SU-DHL-6 (cell line): ENCODE measurements around the gene TTC23L.
A peak's percentile ranks its signal among the peaks of the same experiment; 100 is the strongest.

ENCODE experiments used
- H2AFZ ChIP-seq: fragments of 200-600 bp; sonication (generic); 2 replicates; pipeline ENCODE4 v1.6.1; 2014; ENCODE audit warnings: low read depth, mild to moderate bottlenecking, moderate library complexity, mixed read lengths, antibody characterized with exemption, low read length; ENCODE audit not compliant: severe bottlenecking
- H3F3A ChIP-seq: fragments of 200-600 bp; shearing (Covaris generic); 2 replicates; pipeline ENCODE4 v1.6.0; 2016; ENCODE audit warnings: antibody characterized with exemption, mild to moderate bottlenecking; ENCODE audit not compliant: insufficient read depth
- H3K27ac ChIP-seq: fragments of 200-600 bp; sonication (generic); 2 replicates; pipeline ENCODE4 v1.5.1; 2016; ENCODE audit warnings: low read depth, mild to moderate bottlenecking, low read length, moderate library complexity, mixed read lengths
- H3K27me3 ChIP-seq: fragments of 200-600 bp; sonication (generic), shearing (Covaris generic); 2 replicates; pipeline ENCODE4 v1.6.0; 2014; ENCODE audit warnings: mild to moderate bottlenecking, low read length
- H3K36me3 ChIP-seq: fragments of 200-600 bp; sonication (generic); 2 replicates; pipeline ENCODE4 v1.6.1; 2014; ENCODE audit warnings: mild to moderate bottlenecking, low read length, mixed read lengths
- H3K4me2 ChIP-seq: fragments of 300-600, 200-600 bp; shearing (Covaris generic), sonication (generic); 2 replicates; pipeline ENCODE4 v1.6.0; 2014; ENCODE audit warnings: low read length, low read depth, mild to moderate bottlenecking; ENCODE audit not compliant: poor library complexity, severe bottlenecking
- H3K4me3 ChIP-seq: fragments of 200-600 bp; sonication (generic); 2 replicates; pipeline ENCODE4 v1.5.1; 2014; ENCODE audit warnings: antibody characterized with exemption, low read length, mild to moderate bottlenecking, mixed read lengths; ENCODE audit not compliant: insufficient read depth, poor library complexity, severe bottlenecking
- H3K79me2 ChIP-seq: fragments of 200-600 bp; sonication (generic); 2 replicates; pipeline ENCODE4 v1.6.1; 2014; ENCODE audit warnings: mild to moderate bottlenecking, low read length, moderate library complexity; ENCODE audit not compliant: insufficient read depth
- H3K9ac ChIP-seq: fragments of 200-600 bp; sonication (generic); 2 replicates; pipeline ENCODE4 v1.7.0; 2014; ENCODE audit warnings: mild to moderate bottlenecking, low read length
- H3K9me2 ChIP-seq: fragments of 200-600 bp; sonication (generic); replicated peaks from 2 replicates; pipeline ENCODE4 v1.6.1; 2014; ENCODE audit warnings: low read length; ENCODE audit not compliant: insufficient read depth
- H3K9me3 ChIP-seq: fragments of 200-600 bp; sonication (generic); 2 replicates; pipeline ENCODE4 v1.6.1; 2014; ENCODE audit warnings: low read length, mixed read lengths; ENCODE audit not compliant: insufficient read depth
- H4K20me1 ChIP-seq: fragments of 200-600 bp; sonication (generic); 2 replicates; pipeline ENCODE4 v1.6.1; 2014; ENCODE audit warnings: low read depth, mild to moderate bottlenecking, antibody characterized with exemption, low read length, moderate library complexity, mixed read lengths
- EZH2phosphoT487 ChIP-seq: fragments of 200-600 bp; sonication (generic), shearing (Covaris generic); conservative IDR thresholded peaks from 2 replicates; pipeline ENCODE4 v1.6.1; 2018; ENCODE audit warnings: mild to moderate bottlenecking, antibody characterized with exemption, low read length, moderate library complexity, mixed read lengths
- TF ChIP-seq, protein P1 (sequence below): fragments of 200-600 bp; sonication (generic); IDR thresholded peaks from one replicate; pipeline ENCODE4 v1.5.1; 2017; ENCODE audit warnings: antibody characterized with exemption, mild to moderate bottlenecking, low read length, moderate library complexity; ENCODE audit not compliant: insufficient read depth, poor library complexity, severe bottlenecking

TTC23L gene

DNA sequence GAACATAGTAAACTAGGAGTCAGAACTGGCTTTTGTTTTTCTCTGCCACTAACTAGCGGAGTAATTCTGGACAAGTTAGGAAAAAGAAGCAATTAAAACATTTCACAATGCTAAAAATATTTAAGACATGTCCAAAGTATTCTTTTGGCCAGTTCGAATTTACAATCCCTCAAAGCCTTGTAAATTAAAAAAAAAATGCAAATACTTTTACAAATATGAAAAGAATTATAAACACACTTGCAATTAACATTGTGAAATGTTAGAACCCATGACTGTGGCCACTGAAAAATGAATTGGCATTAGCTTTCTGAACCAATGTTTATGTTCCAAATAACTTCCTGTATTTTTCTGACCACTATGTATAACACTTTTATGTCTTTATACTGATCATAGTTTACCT, 74.1 kb downstream of the TTC23L start:
- TF ChIP-seq, protein P1, sequence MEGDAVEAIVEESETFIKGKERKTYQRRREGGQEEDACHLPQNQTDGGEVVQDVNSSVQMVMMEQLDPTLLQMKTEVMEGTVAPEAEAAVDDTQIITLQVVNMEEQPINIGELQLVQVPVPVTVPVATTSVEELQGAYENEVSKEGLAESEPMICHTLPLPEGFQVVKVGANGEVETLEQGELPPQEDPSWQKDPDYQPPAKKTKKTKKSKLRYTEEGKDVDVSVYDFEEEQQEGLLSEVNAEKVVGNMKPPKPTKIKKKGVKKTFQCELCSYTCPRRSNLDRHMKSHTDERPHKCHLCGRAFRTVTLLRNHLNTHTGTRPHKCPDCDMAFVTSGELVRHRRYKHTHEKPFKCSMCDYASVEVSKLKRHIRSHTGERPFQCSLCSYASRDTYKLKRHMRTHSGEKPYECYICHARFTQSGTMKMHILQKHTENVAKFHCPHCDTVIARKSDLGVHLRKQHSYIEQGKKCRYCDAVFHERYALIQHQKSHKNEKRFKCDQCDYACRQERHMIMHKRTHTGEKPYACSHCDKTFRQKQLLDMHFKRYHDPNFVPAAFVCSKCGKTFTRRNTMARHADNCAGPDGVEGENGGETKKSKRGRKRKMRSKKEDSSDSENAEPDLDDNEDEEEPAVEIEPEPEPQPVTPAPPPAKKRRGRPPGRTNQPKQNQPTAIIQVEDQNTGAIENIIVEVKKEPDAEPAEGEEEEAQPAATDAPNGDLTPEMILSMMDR = no peak
- H3K27me3 ChIP-seq = no peaks in the 10 kb centered on the region
- H3K4me3 ChIP-seq = peak overlapping the region; percentile 97
- H2AFZ ChIP-seq = no peak overlapping the region
- peaks cover 61% of the 10 kb centered on the region for H3K79me2 ChIP-seq
- H3K9ac ChIP-seq = peak overlapping the region; percentile 97
- peaks cover 4% of the 10 kb centered on the region; the same call in 1 of the 2 replicates for H3F3A ChIP-seq
- H3K9me3 ChIP-seq = no peaks in the 10 kb centered on the region
- H3K36me3 ChIP-seq = peaks cover 44% of the 10 kb centered on the region
- H3K9me2 ChIP-seq = no peaks in the 10 kb centered on the region
- no peak overlapping the region for H3K27ac ChIP-seq
- H4K20me1 ChIP-seq = peaks cover 7% of the 10 kb centered on the region; the same call in 1 of the 2 replicates
- H3K4me2 ChIP-seq = peak overlapping the region; percentile 98

DNA sequence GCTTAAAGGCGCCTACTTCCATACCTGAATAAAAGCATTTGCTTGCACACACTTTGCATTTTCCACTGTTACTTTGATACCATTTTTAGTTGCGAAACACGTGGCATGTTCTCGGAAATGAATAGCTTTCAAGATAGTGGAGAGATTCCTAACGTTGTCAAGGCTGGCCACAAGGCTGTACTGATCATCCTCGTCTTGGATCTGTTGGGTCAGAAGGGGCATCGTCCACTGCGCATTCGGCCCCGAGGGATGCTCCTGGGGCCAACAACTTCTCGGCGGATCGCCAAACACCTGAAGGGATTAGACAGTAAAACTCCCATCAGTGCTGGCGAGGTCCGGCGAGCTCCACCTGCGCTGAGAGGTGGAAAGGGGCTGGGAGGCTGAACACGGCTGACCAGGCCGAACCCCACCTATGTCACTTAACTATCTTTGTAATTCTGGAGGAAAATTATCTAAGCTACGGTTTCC, 75.7 kb downstream of the TTC23L start:
- no peak for TF ChIP-seq EZH2phosphoT487
- TF ChIP-seq, protein P1 = no peak
- peak overlapping the region; percentile 97 for H3K9ac ChIP-seq
- peaks cover 78% of the 10 kb centered on the region for H3K79me2 ChIP-seq
- H3K4me3 ChIP-seq = peak overlapping the region; percentile 97
- no peaks in the 10 kb centered on the region for H3K9me2 ChIP-seq
- H2AFZ ChIP-seq = peak overlapping the region; percentile 89
- H3F3A ChIP-seq = peaks cover 14% of the 10 kb centered on the region; the same call in 1 of the 2 replicates
- peak overlapping the region; percentile 80 for H3K27ac ChIP-seq
- H3K4me2 ChIP-seq = peak overlapping the region; percentile 98
- no peaks in the 10 kb centered on the region for H3K27me3 ChIP-seq
- peaks cover 45% of the 10 kb centered on the region for H3K36me3 ChIP-seq
- H4K20me1 ChIP-seq = peaks cover 17% of the 10 kb centered on the region
- H3K9me3 ChIP-seq = no peaks in the 10 kb centered on the region

DNA sequence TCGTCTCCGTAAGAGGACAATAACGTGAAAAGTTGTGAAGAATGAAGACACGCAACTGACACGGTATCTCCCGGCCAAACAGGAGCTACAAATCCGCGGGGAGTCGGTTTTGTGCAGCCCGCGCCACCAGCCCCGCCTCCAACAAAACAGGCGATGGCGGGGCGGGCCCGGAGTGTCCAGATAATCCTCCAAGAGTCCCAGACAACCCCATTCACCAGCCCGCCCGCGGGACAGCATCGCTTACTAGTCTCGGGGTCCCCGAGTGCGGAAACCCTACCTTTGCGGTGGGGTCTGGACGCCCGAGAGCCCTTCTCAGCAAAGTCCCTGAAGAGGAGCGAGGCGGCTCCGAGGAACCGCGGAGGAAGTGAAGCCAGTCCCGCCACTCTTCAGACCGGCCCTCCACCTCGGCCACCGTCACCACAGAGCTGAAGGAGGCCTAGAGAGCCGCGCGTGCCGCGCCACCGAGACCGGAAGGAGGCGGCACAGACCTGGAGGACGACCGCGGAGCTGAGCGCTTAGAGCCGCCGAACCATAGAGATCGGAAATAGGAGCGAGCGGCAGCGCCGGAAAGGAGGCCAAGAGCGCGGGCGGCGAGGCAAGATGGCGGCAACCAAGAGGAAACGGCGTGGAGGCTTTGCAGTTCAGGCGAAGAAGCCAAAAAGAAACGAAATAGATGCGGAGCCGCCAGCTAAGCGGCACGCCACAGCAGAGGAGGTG, 76.3 kb downstream of the TTC23L start, which contains the start of the genes BRIX1 and RAD1:
TSS of gene BRIX1 (plus strand) at position 573 of the 717 bp plus-strand sequence. CDS start at position 601, 28 bp downstream.
TSS of gene RAD1 (minus strand) at position 366 of the 717 bp plus-strand sequence. CDS start 612 bp downstream, outside the sequence.
- Histone ChIP-seq H3F3A (peaks cover 20% of the 10 kb centered on the region; the same call in 1 of the 2 replicates), H4K20me1 (peaks cover 22% of the 10 kb centered on the region), H3K27me3 (no peaks in the 10 kb centered on the region), H3K27ac (peak within 1 kb of the TSS; percentile 80), H3K9me2 (no peaks in the 10 kb centered on the region), H3K79me2 (peaks cover 82% of the 10 kb centered on the region), H3K36me3 (peaks cover 48% of the 10 kb centered on the region), H3K4me2 (peak within 1 kb of the TSS; percentile 99), H3K9ac (peak within 1 kb of the TSS; percentile 97), H3K4me3 (peak within 1 kb of the TSS; percentile 97), H2AFZ (peak within 1 kb of the TSS; percentile 89), H3K9me3 (no peaks in the 10 kb centered on the region)
- TF ChIP-seq, protein P1 = no peak
- no peak for TF ChIP-seq EZH2phosphoT487
